GM10266 (cell line): Measurements from ENCODE around the gene E4F1.

Experiments
- DNase-seq: peaks from one replicate; pipeline ENCODE4 v3.0.0; 2012; ENCODE audit errors: extremely low spot score
- CTCF ChIP-seq: IDR thresholded peaks from 2 replicates; pipeline ENCODE4 v1.5.1; 2012; ENCODE audit warnings: mild to moderate bottlenecking, low read depth; ENCODE audit not compliant: control insufficient read depth, insufficient read depth; ENCODE audit errors: missing control alignments

E4F1 gene

GRCh38 chr16:2183671-2184070 is 39.7 kb upstream of the E4F1 start:
- TF ChIP-seq CTCF, result no peak
- no peak for DNase-seq

- TF ChIP-seq CTCF, result no peak
- DNase-seq, result no peak
Observed at GRCh38 chr16:2184346-2184745, 39.0 kb upstream of the E4F1 start.

GRCh38 chr16:2184962-2185361 is 38.4 kb upstream of the E4F1 start:
- DNase-seq, result no peak
- TF ChIP-seq CTCF, result no peak

- TF ChIP-seq CTCF, result no peak
- no peak for DNase-seq
Observed at GRCh38 chr16:2186064-2186463, 37.3 kb upstream of the E4F1 start.

GRCh38 chr16:2186505-2186904 is 36.9 kb upstream of the E4F1 start:
- TF ChIP-seq CTCF, result no peak
- DNase-seq, result no peak

- no peak for TF ChIP-seq CTCF
- no peak for DNase-seq
Observed at GRCh38 chr16:2187212-2187611, 36.2 kb upstream of the E4F1 start.

GRCh38 chr16:2188395-2188794 is 35.0 kb upstream of the E4F1 start:
- DNase-seq, result no peak
- no peak for TF ChIP-seq CTCF
